CD4-positive, CD25-positive, alpha-beta regulatory T cell (primary cell): ENCODE results near the gene SELENOO. TPM values are rescaled to one million over a fixed set of nuclear protein-coding genes. Genes with fewer than 3 reads are reported as not detected.
A peak's percentile ranks its signal among the peaks of the same experiment; 100 is the strongest.

Experiments
- ATAC-seq, 2 donors: fragments of 150-1000 bp; cut with Tn5 transposase; one replicate each; pipeline ENCODE4 v1.10.0; 2021; ENCODE audit warnings: low read depth in 2 of 2, moderate number of reproducible peaks in 2 of 2, moderate library complexity in 1 of 2
- DNase-seq, 3 donors: peaks; one replicate each; pipeline versions ENCODE4 v3.0.0 to v3.0.0-alpha.2; 2012 to 2022; ENCODE audit warnings: mixed read lengths in 1 of 3
- H3K27ac ChIP-seq: one replicate; pipeline ENCODE4 v1.7.0; 2013; ENCODE audit warnings: mild to moderate bottlenecking, low read length; ENCODE audit not compliant: insufficient read depth, poor library complexity, severe bottlenecking
- H3K27me3 ChIP-seq: one replicate; pipeline ENCODE4 v1.7.0; 2013; ENCODE audit warnings: low read length; ENCODE audit not compliant: control insufficient read depth, insufficient read depth
- H3K36me3 ChIP-seq: one replicate; pipeline ENCODE4 v1.7.0; 2013; ENCODE audit warnings: mild to moderate bottlenecking, low read length, moderate library complexity; ENCODE audit not compliant: control insufficient read depth, insufficient read depth
- H3K4me1 ChIP-seq: 2 replicates; pipeline ENCODE4 v1.7.0; 2013; ENCODE audit warnings: mild to moderate bottlenecking, low read length; ENCODE audit not compliant: insufficient read depth, control insufficient read depth, poor library complexity, severe bottlenecking
- H3K4me3 ChIP-seq: one replicate; pipeline ENCODE4 v1.7.0; 2013; ENCODE audit warnings: low read depth, mild to moderate bottlenecking, low read length, moderate library complexity
- H3K9me3 ChIP-seq, 2 experiments: 1 replicate in 1 of 2; 2 replicates in 1 of 2; pipeline ENCODE4 v1.7.0; 2013; ENCODE audit warnings: low read length in 2 of 2, mild to moderate bottlenecking in 1 of 2, moderate library complexity in 1 of 2; ENCODE audit not compliant: control insufficient read depth in 2 of 2
- H3K27ac Mint-ChIP-seq, 3 donors: one replicate each; pipeline ENCODE4 v1.8.0; 2020 to 2022; ENCODE audit warnings: mild to moderate bottlenecking in 3 of 3, mixed read lengths in 3 of 3, moderate library complexity in 2 of 3
- H3K27me3 Mint-ChIP-seq: one replicate; pipeline ENCODE4 v1.8.0; 2022; ENCODE audit warnings: mild to moderate bottlenecking, mixed read lengths
- H3K36me3 Mint-ChIP-seq: one replicate; pipeline ENCODE4 v1.8.0; 2020; ENCODE audit warnings: mixed read lengths
- H3K4me1 Mint-ChIP-seq, 4 donors: one replicate each; pipeline ENCODE4 v1.8.0; 2020 to 2022; ENCODE audit warnings: mixed read lengths in 4 of 4, mild to moderate bottlenecking in 1 of 4
- H3K4me3 Mint-ChIP-seq, 4 donors: one replicate each; pipeline ENCODE4 v1.8.0; 2020 to 2022; ENCODE audit warnings: mild to moderate bottlenecking in 4 of 4, mixed read lengths in 4 of 4, moderate library complexity in 3 of 4
- H3K9me3 Mint-ChIP-seq, 7 donors: one replicate each; pipeline ENCODE4 v1.8.0; 2020 to 2022; ENCODE audit warnings: mixed read lengths in 7 of 7, mild to moderate bottlenecking in 3 of 7, moderate library complexity in 2 of 7
- polyA plus RNA-seq, 4 donors: library from polyadenylated mRNA; unstranded; fragments of 300-500 nt; fragmentation: Illumina TruSeq; gene quantifications; one replicate each; pipeline ENCODE4 v1.2.3, GENCODE V29; 2021
- total RNA-seq: library from RNA; stranded (reverse); gene quantifications from one replicate; pipeline ENCODE4 v1.2.3, GENCODE V29; 2022

The SELENOO gene
- total and polyA plus RNA-seq, 5 donors from 2014 or later, result 1.8 to 31.9 (median 3.5) TPM

- Histone ChIP-seq H3K4me1 (peaks cover 31% of the 10 kb centered on the region), H3K36me3 (no peaks in the 10 kb centered on the region), H3K9me3 (no peaks in the 10 kb centered on the region), H3K27me3 (no peaks in the 10 kb centered on the region), H3K27ac (no peak overlapping the region), H3K4me3 (no peak overlapping the region)
- DNase-seq, result no peak
- Mint-ChIP-seq H3K27ac (no peak overlapping the region), H3K27me3 (no peaks in the 10 kb centered on the region), H3K4me1 (peaks cover 0 to 13% (median 0%) of the 10 kb centered on the region in 4 donors), H3K9me3 (peaks cover 0 to 1% (median 0%) of the 10 kb centered on the region in 7 donors), H3K36me3 (no peaks in the 10 kb centered on the region), H3K4me3 (peak overlapping the region in 1 of 4 donors; percentile 66)
- no peak for ATAC-seq
Observed at GRCh38 chr22:50253046-50253915, 52.5 kb downstream of the SELENOO start.

GRCh38 chr22:50253941-50254340 lies 53.1 kb downstream of the SELENOO start:
- Histone ChIP-seq H3K4me3 (no peak overlapping the region), H3K27ac (no peak overlapping the region), H3K27me3 (no peaks in the 10 kb centered on the region), H3K9me3 (no peaks in the 10 kb centered on the region), H3K4me1 (peaks cover 26% of the 10 kb centered on the region), H3K36me3 (no peaks in the 10 kb centered on the region)
- no peak for DNase-seq
- Mint-ChIP-seq H3K27me3 (peaks cover 2% of the 10 kb centered on the region), H3K4me1 (peaks cover 0 to 13% (median 0%) of the 10 kb centered on the region in 4 donors), H3K27ac (no peak overlapping the region), H3K4me3 (peak overlapping the region in 1 of 4 donors; percentile 49), H3K36me3 (no peaks in the 10 kb centered on the region), H3K9me3 (peaks cover 0 to 1% (median 0%) of the 10 kb centered on the region in 7 donors)
- ATAC-seq, result no peak

GRCh38 chr22:50255099-50255498 lies 54.3 kb downstream of the SELENOO start:
- Histone ChIP-seq H3K4me1 (peaks cover 16% of the 10 kb centered on the region), H3K36me3 (no peaks in the 10 kb centered on the region), H3K27me3 (no peaks in the 10 kb centered on the region), H3K9me3 (no peaks in the 10 kb centered on the region), H3K27ac (no peak overlapping the region), H3K4me3 (no peak overlapping the region)
- Mint-ChIP-seq H3K9me3 (peaks cover 0 to 1% (median 0%) of the 10 kb centered on the region in 7 donors), H3K27ac (no peak overlapping the region), H3K27me3 (peaks cover 11% of the 10 kb centered on the region), H3K36me3 (no peaks in the 10 kb centered on the region), H3K4me3 (no peak overlapping the region), H3K4me1 (peaks cover 0 to 11% (median 0%) of the 10 kb centered on the region in 4 donors)
- no peak for DNase-seq
- ATAC-seq, result no peak

GRCh38 chr22:50255607-50256006 lies 54.8 kb downstream of the SELENOO start:
- H3K36me3 Mint-ChIP-seq, result no peaks in the 10 kb centered on the region
- DNase-seq, result no peak
- H3K4me3 Mint-ChIP-seq, result no peak overlapping the region
- Histone ChIP-seq H3K27me3 (no peaks in the 10 kb centered on the region), H3K4me3 (no peak overlapping the region), H3K4me1 (peaks cover 13% of the 10 kb centered on the region), H3K36me3 (no peaks in the 10 kb centered on the region), H3K9me3 (no peaks in the 10 kb centered on the region), H3K27ac (no peak overlapping the region)
- no peak for ATAC-seq
- peaks cover 0 to 1% (median 0%) of the 10 kb centered on the region in 7 donors for H3K9me3 Mint-ChIP-seq
- peaks cover 11% of the 10 kb centered on the region for H3K27me3 Mint-ChIP-seq
- peaks cover 0 to 8% (median 0%) of the 10 kb centered on the region in 4 donors for H3K4me1 Mint-ChIP-seq
- no peak overlapping the region for H3K27ac Mint-ChIP-seq

- Histone ChIP-seq H3K4me3 (no peak overlapping the region), H3K9me3 (no peaks in the 10 kb centered on the region), H3K4me1 (peaks cover 11% of the 10 kb centered on the region), H3K27me3 (no peaks in the 10 kb centered on the region), H3K27ac (no peak overlapping the region), H3K36me3 (no peaks in the 10 kb centered on the region)
- peaks cover 0 to 5% (median 0%) of the 10 kb centered on the region in 4 donors for H3K4me1 Mint-ChIP-seq
- DNase-seq (no peak), ATAC-seq (no peak)
- H3K27me3 Mint-ChIP-seq, result peaks cover 11% of the 10 kb centered on the region
- H3K4me3 Mint-ChIP-seq, result no peak overlapping the region
- no peak overlapping the region for H3K27ac Mint-ChIP-seq
- H3K9me3 Mint-ChIP-seq, result peaks cover 0 to 1% (median 0%) of the 10 kb centered on the region in 7 donors
- H3K36me3 Mint-ChIP-seq, result no peaks in the 10 kb centered on the region
Observed at GRCh38 chr22:50256258-50256862, 55.5 kb downstream of the SELENOO start.

- Mint-ChIP-seq H3K9me3 (peaks cover 0 to 1% (median 0%) of the 10 kb centered on the region in 7 donors), H3K4me1 (peaks cover 0 to 4% (median under 1%) of the 10 kb centered on the region in 4 donors), H3K27ac (no peak overlapping the region), H3K27me3 (peaks cover 12% of the 10 kb centered on the region), H3K4me3 (no peak overlapping the region), H3K36me3 (no peaks in the 10 kb centered on the region)
- DNase-seq (no peak), ATAC-seq (no peak)
- H3K36me3 ChIP-seq, result no peaks in the 10 kb centered on the region
- no peak overlapping the region for H3K27ac ChIP-seq
- H3K9me3 ChIP-seq, result no peaks in the 10 kb centered on the region
- peaks cover 10% of the 10 kb centered on the region for H3K4me1 ChIP-seq
- no peaks in the 10 kb centered on the region for H3K27me3 ChIP-seq
- H3K4me3 ChIP-seq, result no peak overlapping the region
Observed at GRCh38 chr22:50257041-50257440, 56.2 kb downstream of the SELENOO start.

- Histone ChIP-seq H3K9me3 (no peaks in the 10 kb centered on the region), H3K36me3 (no peaks in the 10 kb centered on the region), H3K27me3 (no peaks in the 10 kb centered on the region), H3K4me1 (peaks cover 12% of the 10 kb centered on the region), H3K4me3 (no peak overlapping the region), H3K27ac (no peak overlapping the region)
- ATAC-seq, result no peak
- Mint-ChIP-seq H3K36me3 (no peaks in the 10 kb centered on the region), H3K27me3 (peaks cover 19% of the 10 kb centered on the region), H3K9me3 (peaks cover 0 to 1% (median 0%) of the 10 kb centered on the region in 7 donors), H3K4me1 (peaks cover 0 to 7% (median under 1%) of the 10 kb centered on the region in 4 donors), H3K4me3 (no peak overlapping the region), H3K27ac (no peak overlapping the region)
- DNase-seq, result no peak
Observed at GRCh38 chr22:50257451-50258360, 56.9 kb downstream of the SELENOO start.
